AG04450 (cell line): Measurements from ENCODE around the gene WRAP73. TPM values are rescaled to one million over a fixed set of nuclear protein-coding genes. Genes with fewer than 3 reads are reported as not detected.

ENCODE experiments used
- CTCF ChIA-PET: fragments of 300-600, 350-600 bp; formaldehyde crosslinking; extraction: SDS; loops from one replicate; lab custom pipeline; 2022; ENCODE audit warnings: antibody characterized with exemption, inconsistent platforms; lab: Charles Lee
- POLR2A ChIA-PET: fragments of 350-600 bp; formaldehyde crosslinking; extraction: SDS; loops from one replicate; lab custom pipeline; 2021; ENCODE audit warnings: antibody characterized with exemption, inconsistent platforms; lab: Yijun Ruan, JAX
- DNase-seq: peaks from one replicate; pipeline ENCODE4 v3.0.0-alpha.2; 2011; ENCODE audit warnings: low read depth, low spot score
- H3K27ac ChIP-seq: one replicate; pipeline ENCODE4 v1.5.1; 2012; ENCODE audit warnings: low read depth, low read length, control low read depth
- H3K27me3 ChIP-seq: one replicate; pipeline ENCODE4 v1.6.0; 2012; ENCODE audit warnings: low read length; ENCODE audit not compliant: control insufficient read depth, insufficient read depth
- H3K4me3 ChIP-seq: 2 replicates; pipeline ENCODE4 v1.5.1; 2011; ENCODE audit warnings: mild to moderate bottlenecking, low read depth, low read length, control low read depth
- H3K9me3 ChIP-seq: 2 replicates; pipeline ENCODE4 v1.5.1; 2012; ENCODE audit warnings: low read length; ENCODE audit not compliant: control insufficient read depth, insufficient read depth
- CTCF ChIP-seq: IDR thresholded peaks from 2 replicates; pipeline ENCODE4 v1.5.1; 2011; ENCODE audit warnings: low read depth, low read length, control low read depth, inconsistent platforms
- polyA plus RNA-seq: library from polyadenylated mRNA; depleted of rRNA; stranded (reverse); fragments of >200 nt; gene quantifications from 2 replicates; pipeline ENCODE4 v1.2.3, GENCODE V29; 2011

WRAP73 gene
- polyA plus RNA-seq, 1 experiment, result 14.1 TPM

GRCh38 chr1:3645247-3645646 is 4.7 kb downstream of the WRAP73 start:
- H3K27ac ChIP-seq, result no peak overlapping the region

GRCh38 chr1:3644273-3644672 is 5.6 kb downstream of the WRAP73 start:
- ChIA-PET POLR2A (no interaction called here), CTCF (no interaction called here)
- Histone ChIP-seq H3K4me3 (no peak overlapping the region), H3K9me3 (no peaks in the 10 kb centered on the region; the same call in 1 of the 2 replicates), H3K27me3 (no peaks in the 10 kb centered on the region), H3K27ac (no peak overlapping the region)
- no peak for TF ChIP-seq CTCF
- no peak for DNase-seq

More at GRCh38 chr1:3645247-3645646, 4.7 kb downstream of the WRAP73 start:
- ChIA-PET POLR2A (no interaction called here), CTCF (no interaction called here)
- no peaks in the 10 kb centered on the region for H3K27me3 ChIP-seq
- H3K4me3 ChIP-seq, result no peak overlapping the region
- TF ChIP-seq CTCF, result no peak
- no peak for DNase-seq
- H3K9me3 ChIP-seq, result no peaks in the 10 kb centered on the region; the same call in 1 of the 2 replicates

GRCh38 chr1:3642919-3643675 is 6.8 kb downstream of the WRAP73 start:
- TF ChIP-seq CTCF, result no peak
- no peaks in the 10 kb centered on the region; the same call in 1 of the 2 replicates for H3K9me3 ChIP-seq
- no peak overlapping the region for H3K4me3 ChIP-seq
- H3K27ac ChIP-seq, result no peak overlapping the region
- CTCF ChIA-PET, result no interaction called here
- POLR2A ChIA-PET, result no interaction called here
- no peaks in the 10 kb centered on the region for H3K27me3 ChIP-seq
- no peak for DNase-seq

GRCh38 chr1:3641816-3642215 is 8.1 kb downstream of the WRAP73 start:
- no peak for DNase-seq

More at GRCh38 chr1:3641816-3642215, 8.1 kb downstream of the WRAP73 start:
- Histone ChIP-seq H3K9me3 (no peaks in the 10 kb centered on the region; the same call in 1 of the 2 replicates), H3K27ac (no peak overlapping the region), H3K4me3 (no peak overlapping the region), H3K27me3 (no peaks in the 10 kb centered on the region)
- CTCF ChIA-PET, result interaction anchor here (1.0 kb wide), 1 partner anchor 23 kb away, joined by 3 read pairs; no protein-coding TSS in a partner anchor
- POLR2A ChIA-PET, result no interaction called here
- TF ChIP-seq CTCF, result no peak
